Liver (tissue), 9 donors: ENCODE results near the gene TMED10. TPM values are rescaled to one million over a fixed set of nuclear protein-coding genes. Genes with fewer than 3 reads are reported as not detected.

ENCODE experiments used
- DNase-seq: peaks from one replicate; pipeline ENCODE4 v3.0.0-alpha.2; 2017; ENCODE audit warnings: low spot score
- H3K27ac ChIP-seq, 2 donors: one replicate each; pipeline ENCODE4 v1.7.0; 2013; ENCODE audit warnings: inconsistent platforms in 2 of 2, low read length in 2 of 2, control low read depth in 1 of 2, low read depth in 1 of 2, mild to moderate bottlenecking in 1 of 2
- H3K27me3 ChIP-seq, 4 donors: one replicate each; pipeline versions ENCODE4 v1.6.1 to v1.7.0; 2013; ENCODE audit warnings: low read length in 3 of 4, inconsistent platforms in 1 of 4, mild to moderate bottlenecking in 1 of 4, moderate library complexity in 1 of 4; ENCODE audit not compliant: control insufficient read depth in 4 of 4, insufficient read depth in 4 of 4
- H3K36me3 ChIP-seq, 4 donors: one replicate each; pipeline versions ENCODE4 v1.6.1 to v1.7.0; 2013; ENCODE audit warnings: low read length in 3 of 4, mild to moderate bottlenecking in 3 of 4, low read depth in 1 of 4, moderate library complexity in 1 of 4; ENCODE audit not compliant: control insufficient read depth in 4 of 4, insufficient read depth in 3 of 4
- H3K4me1 ChIP-seq, 4 donors: one replicate each; pipeline versions ENCODE4 v1.6.1 to v1.7.0; 2013; ENCODE audit warnings: low read length in 3 of 4, mild to moderate bottlenecking in 3 of 4, moderate library complexity in 1 of 4; ENCODE audit not compliant: control insufficient read depth in 4 of 4, insufficient read depth in 4 of 4
- H3K4me3 ChIP-seq, 3 donors: one replicate each; pipeline versions ENCODE4 v1.6.1 to v1.7.0; 2013; ENCODE audit warnings: low read length in 3 of 3, control low read depth in 1 of 3, low read depth in 1 of 3, mild to moderate bottlenecking in 1 of 3
- H3K9ac ChIP-seq, 2 donors: one replicate each; pipeline ENCODE4 v1.7.0; 2013; ENCODE audit warnings: low read length in 2 of 2, mild to moderate bottlenecking in 2 of 2, moderate library complexity in 2 of 2, control low read depth in 1 of 2, low read depth in 1 of 2
- H3K9me3 ChIP-seq, 4 donors: one replicate each; pipeline versions ENCODE4 v1.6.1 to v1.7.0; 2013; ENCODE audit warnings: low read length in 3 of 4; ENCODE audit not compliant: control insufficient read depth in 4 of 4
- ATF3 ChIP-seq: IDR thresholded peaks from 2 replicates; pipeline ENCODE4 v1.6.1; 2016; ENCODE audit warnings: antibody characterized with exemption
- CTCF ChIP-seq: fragments of 150-350 bp; IDR thresholded peaks from 2 replicates; pipeline ENCODE4 v1.5.1; 2017; ENCODE audit warnings: improper control_type of control experiment, low read depth, low read length; ENCODE audit not compliant: missing input control
- EGR1 ChIP-seq, 2 donors: IDR thresholded peaks; 2 replicates each; pipeline ENCODE4 v1.6.1; 2016 to 2018; ENCODE audit warnings: antibody characterized with exemption in 2 of 2, low read depth in 2 of 2
- FOXA2 ChIP-seq: IDR thresholded peaks from 2 replicates; pipeline ENCODE4 v1.6.1; 2016; ENCODE audit warnings: antibody characterized with exemption
- HNF4A ChIP-seq, 2 donors: conservative IDR thresholded peaks; 2 replicates each; pipeline ENCODE4 v1.6.1; 2016; ENCODE audit warnings: antibody characterized with exemption in 2 of 2, mild to moderate bottlenecking in 2 of 2
- HNF4G ChIP-seq: IDR thresholded peaks from 2 replicates; pipeline ENCODE4 v1.6.1; 2016; ENCODE audit warnings: antibody characterized with exemption
- NR2F2 ChIP-seq: IDR thresholded peaks from 2 replicates; pipeline ENCODE4 v1.6.1; 2016; ENCODE audit warnings: antibody characterized with exemption
- RAD21 ChIP-seq, 2 donors: IDR thresholded peaks; 2 replicates each; pipeline ENCODE4 v1.6.1; 2016; ENCODE audit warnings: antibody characterized with exemption in 2 of 2, mild to moderate bottlenecking in 2 of 2
- REST ChIP-seq: IDR thresholded peaks from 2 replicates; pipeline ENCODE4 v1.6.1; 2016; ENCODE audit warnings: antibody characterized with exemption, mild to moderate bottlenecking
- RXRA ChIP-seq, 2 donors: IDR thresholded peaks; 2 replicates each; pipeline ENCODE4 v1.6.1; 2017 to 2018; ENCODE audit warnings: antibody characterized with exemption in 2 of 2, mild to moderate bottlenecking in 1 of 2
- SP1 ChIP-seq: IDR thresholded peaks from 2 replicates; pipeline ENCODE4 v1.6.1; 2018; ENCODE audit warnings: antibody characterized with exemption, mild to moderate bottlenecking
- TAF1 ChIP-seq: conservative IDR thresholded peaks from 2 replicates; pipeline ENCODE4 v1.6.1; 2016; ENCODE audit warnings: antibody characterized with exemption, mild to moderate bottlenecking
- YY1 ChIP-seq: IDR thresholded peaks from 2 replicates; pipeline ENCODE4 v1.6.1; 2016; ENCODE audit warnings: antibody characterized with exemption, mild to moderate bottlenecking
- ZBTB33 ChIP-seq: IDR thresholded peaks from 2 replicates; pipeline ENCODE4 v1.6.1; 2016; ENCODE audit warnings: antibody characterized with exemption
- WGBS: extraction: QIAGEN DNeasy Blood & Tissue Kit; methylation state at CpG from one replicate; pipeline ENCODE4 v1.1.7; 2013; 5-methylcytosine and 5-hydroxymethylcytosine counted together
- polyA plus RNA-seq, 2 donors: library from polyadenylated mRNA; stranded (reverse) in 1 of 2; unstranded in 1 of 2; fragments of 200-250 nt in 1 of 2; fragments of >200 nt in 1 of 2; fragmentation: Nextera tagmentation in 1 of 2; extraction: Ambion mirVana in 1 of 2; gene quantifications; one replicate each; pipeline versions ENCODE4 v1.2.1 to v1.2.3, GENCODE V29; 2013 to 2015
- total RNA-seq, 2 donors: library from RNA; depleted of rRNA; stranded (reverse); fragments of >200 nt; gene quantifications; one replicate each; pipeline ENCODE4 v1.2.3, GENCODE V29; 2014
- donor health status: healthy.
- donor health status: healthy.
- donor health status: healthy.
- donor health status: healthy.
- donor health status: healthy.

Gene TMED10
- total and polyA plus RNA-seq, 4 donors = 167 to 349 (median 252) TPM

- no peak for DNase-seq
- Histone ChIP-seq H3K36me3 (no peaks in the 10 kb centered on the region), H3K4me1 (peaks cover 0 to 13% (median under 1%) of the 10 kb centered on the region in 4 donors), H3K27ac (no peak overlapping the region), H3K4me3 (no peak overlapping the region), H3K9me3 (no peaks in the 10 kb centered on the region), H3K27me3 (no peaks in the 10 kb centered on the region), H3K9ac (no peak overlapping the region)
- TF ChIP-seq YY1 (no peak), REST (no peak), EGR1 (IDR thresholded peaks at IDR 0.05; ENCODE audit: low read depth in 2 of 2) (no peak), TAF1 (no peak), CTCF (no peak), HNF4A (conservative IDR thresholded peaks at IDR 0.05) (no peak), SP1 (no peak), NR2F2 (no peak)
- WGBS = 83% methylated on average over 4 of the region's 4 CpGs
Observed at GRCh38 chr14:75223664-75224154, 47.3 kb upstream of the TMED10 start.

GRCh38 chr14:75222208-75222701, 45.8 kb upstream of the TMED10 start:
- Histone ChIP-seq H3K27me3 (no peaks in the 10 kb centered on the region), H3K9me3 (no peaks in the 10 kb centered on the region), H3K9ac (no peak overlapping the region), H3K27ac (no peak overlapping the region), H3K4me3 (no peak overlapping the region), H3K36me3 (no peaks in the 10 kb centered on the region), H3K4me1 (peaks cover 0 to 10% (median 2%) of the 10 kb centered on the region in 4 donors)
- TF ChIP-seq RAD21 (IDR thresholded peaks at IDR 0.05) = peak in 1 of 2 donors; percentile 12
- peak in 1 of 2 donors; percentile 16 for TF ChIP-seq RXRA (IDR thresholded peaks at IDR 0.05)
- TF ChIP-seq FOXA2 = no peak
- 75% methylated on average over 12 of the region's 12 CpGs for WGBS
- no peak for DNase-seq

GRCh38 chr14:75221797-75222196, 45.4 kb upstream of the TMED10 start:
- no peaks in the 10 kb centered on the region for H3K27me3 ChIP-seq
- 92% methylated on average over 2 of the region's 2 CpGs for WGBS
- no peak overlapping the region for H3K27ac ChIP-seq
- H3K4me3 ChIP-seq = no peak overlapping the region
- no peaks in the 10 kb centered on the region for H3K36me3 ChIP-seq
- H3K9me3 ChIP-seq = no peaks in the 10 kb centered on the region
- DNase-seq = no peak
- H3K4me1 ChIP-seq = peaks cover under 1 to 10% (median 3%) of the 10 kb centered on the region in 4 donors
- no peak overlapping the region for H3K9ac ChIP-seq
- TF ChIP-seq HNF4G = no peak
- TF ChIP-seq FOXA2 = no peak
- no peak for TF ChIP-seq ZBTB33
- TF ChIP-seq ATF3 = no peak
- no peak for TF ChIP-seq CTCF
- TF ChIP-seq SP1 = no peak
- no peak for TF ChIP-seq TAF1
- TF ChIP-seq RAD21 (IDR thresholded peaks at IDR 0.05) = no peak
- no peak for TF ChIP-seq HNF4A (conservative IDR thresholded peaks at IDR 0.05)
- TF ChIP-seq RXRA (IDR thresholded peaks at IDR 0.05) = no peak
